ENCODE data around the gene FAM180A. TPM values are rescaled to one million over a fixed set of nuclear protein-coding genes. Genes with fewer than 3 reads are reported as not detected.

FAM180A gene
- total and polyA plus RNA-seq, 2 of the 8 experiments (the other 6 are each of a cell fraction or from before 2014, with no cell fraction given), result not detected

GRCh38 chr7:135717693-135718092, 30.9 kb downstream of the FAM180A start (continued):
- TF ChIP-seq CHD7 (IDR thresholded peaks at IDR 0.05; ENCODE audit: insufficient replicate concordance, low read length) (no peak), JUN (IDR thresholded peaks at IDR 0.05; ENCODE audit: low read depth, low read length) (no peak), RBBP5 (IDR thresholded peaks at IDR 0.05; ENCODE audit: borderline replicate concordance, low read depth, low read length) (no peak), KDM1A (IDR thresholded peaks at IDR 0.05; ENCODE audit: borderline replicate concordance, low read length) (no peak), MAFK (IDR thresholded peaks at IDR 0.05; ENCODE audit: low read depth, low read length) (no peak), EZH2 (IDR thresholded peaks at IDR 0.05; ENCODE audit: low read depth, low read length, severe bottlenecking) (no peak)
